ENCODE measurements around the gene FOSL2.

- TF ChIP-seq TCF7L2 (IDR thresholded peaks at IDR 0.05; ENCODE audit: borderline replicate concordance, extremely low read depth, insufficient read depth, insufficient read length) (no peak), CTCF (IDR thresholded peaks at IDR 0.05 in 2 of 3, conservative IDR thresholded peaks at IDR 0.05 in 1 of 3; ENCODE audit: borderline replicate concordance in 1 of 3, insufficient read depth in 1 of 3, low read depth in 2 of 3, low read length in 2 of 3) (no peak), POLR2AphosphoS5 (IDR thresholded peaks at IDR 0.05; ENCODE audit: low read depth, low read length) (no peak), POLR2A (IDR thresholded peaks at IDR 0.05; ENCODE audit: borderline replicate concordance, extremely low read depth, insufficient read depth, insufficient read length) (no peak), SRF (IDR thresholded peaks at IDR 0.05; ENCODE audit: low read depth) (no peak), SP1 (IDR thresholded peaks at IDR 0.05; ENCODE audit: low read depth) (no peak), EZH2 (IDR thresholded peaks at IDR 0.05) (no peak), ELF1 (IDR thresholded peaks at IDR 0.05; ENCODE audit: borderline replicate concordance, low read depth) (no peak), CBX3 (IDR thresholded peaks at IDR 0.05; ENCODE audit: low read depth) (no peak)
- TF ChIP-seq, protein P1, sequence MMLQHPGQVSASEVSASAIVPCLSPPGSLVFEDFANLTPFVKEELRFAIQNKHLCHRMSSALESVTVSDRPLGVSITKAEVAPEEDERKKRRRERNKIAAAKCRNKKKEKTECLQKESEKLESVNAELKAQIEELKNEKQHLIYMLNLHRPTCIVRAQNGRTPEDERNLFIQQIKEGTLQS (IDR thresholded peaks at IDR 0.05), result no peak
- TF ChIP-seq, protein P2, sequence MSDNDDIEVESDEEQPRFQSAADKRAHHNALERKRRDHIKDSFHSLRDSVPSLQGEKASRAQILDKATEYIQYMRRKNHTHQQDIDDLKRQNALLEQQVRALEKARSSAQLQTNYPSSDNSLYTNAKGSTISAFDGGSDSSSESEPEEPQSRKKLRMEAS (IDR thresholded peaks at IDR 0.05), result no peak
- TF ChIP-seq, protein P3, sequence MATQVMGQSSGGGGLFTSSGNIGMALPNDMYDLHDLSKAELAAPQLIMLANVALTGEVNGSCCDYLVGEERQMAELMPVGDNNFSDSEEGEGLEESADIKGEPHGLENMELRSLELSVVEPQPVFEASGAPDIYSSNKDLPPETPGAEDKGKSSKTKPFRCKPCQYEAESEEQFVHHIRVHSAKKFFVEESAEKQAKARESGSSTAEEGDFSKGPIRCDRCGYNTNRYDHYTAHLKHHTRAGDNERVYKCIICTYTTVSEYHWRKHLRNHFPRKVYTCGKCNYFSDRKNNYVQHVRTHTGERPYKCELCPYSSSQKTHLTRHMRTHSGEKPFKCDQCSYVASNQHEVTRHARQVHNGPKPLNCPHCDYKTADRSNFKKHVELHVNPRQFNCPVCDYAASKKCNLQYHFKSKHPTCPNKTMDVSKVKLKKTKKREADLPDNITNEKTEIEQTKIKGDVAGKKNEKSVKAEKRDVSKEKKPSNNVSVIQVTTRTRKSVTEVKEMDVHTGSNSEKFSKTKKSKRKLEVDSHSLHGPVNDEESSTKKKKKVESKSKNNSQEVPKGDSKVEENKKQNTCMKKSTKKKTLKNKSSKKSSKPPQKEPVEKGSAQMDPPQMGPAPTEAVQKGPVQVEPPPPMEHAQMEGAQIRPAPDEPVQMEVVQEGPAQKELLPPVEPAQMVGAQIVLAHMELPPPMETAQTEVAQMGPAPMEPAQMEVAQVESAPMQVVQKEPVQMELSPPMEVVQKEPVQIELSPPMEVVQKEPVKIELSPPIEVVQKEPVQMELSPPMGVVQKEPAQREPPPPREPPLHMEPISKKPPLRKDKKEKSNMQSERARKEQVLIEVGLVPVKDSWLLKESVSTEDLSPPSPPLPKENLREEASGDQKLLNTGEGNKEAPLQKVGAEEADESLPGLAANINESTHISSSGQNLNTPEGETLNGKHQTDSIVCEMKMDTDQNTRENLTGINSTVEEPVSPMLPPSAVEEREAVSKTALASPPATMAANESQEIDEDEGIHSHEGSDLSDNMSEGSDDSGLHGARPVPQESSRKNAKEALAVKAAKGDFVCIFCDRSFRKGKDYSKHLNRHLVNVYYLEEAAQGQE (IDR thresholded peaks at IDR 0.05; ENCODE audit: low read depth), result no peak
These were observed 47.8 kb upstream of the FOSL2 start for GRCh38 chr2:28344756-28345373.

All from HCT116 (cell line).